Uterus (tissue), 4 donors: ENCODE data around the gene KCNC2. TPM values are rescaled to one million over a fixed set of nuclear protein-coding genes. Genes with fewer than 3 reads are reported as not detected.

Source experiments
- DNase-seq, 2 donors: peaks; one replicate each; pipeline ENCODE4 v3.0.0-alpha.2; 2019 to 2020
- H3K27ac ChIP-seq, 2 donors: fragments of 200-600 bp; sonication (generic); 1 replicate in 1 of 2; 2 replicates in 1 of 2; pipeline ENCODE4 v1.5.1; 2016 to 2018
- H3K27me3 ChIP-seq, 2 donors: fragments of 200-600 bp; sonication (generic); one replicate each; pipeline ENCODE4 v1.5.1; 2018 to 2019; ENCODE audit warnings: control low read depth in 1 of 2
- H3K36me3 ChIP-seq, 2 donors: fragments of 200-600 bp; sonication (generic); one replicate each; pipeline ENCODE4 v1.5.1; 2019; ENCODE audit warnings: control low read depth in 1 of 2
- H3K4me1 ChIP-seq, 2 donors: fragments of 200-600 bp; sonication (generic); one replicate each; pipeline ENCODE4 v1.5.1; 2018 to 2019; ENCODE audit warnings: control low read depth in 1 of 2
- H3K4me3 ChIP-seq, 2 donors: fragments of 200-600 bp; sonication (generic); 1 replicate in 1 of 2; 2 replicates in 1 of 2; pipeline ENCODE4 v1.5.1; 2018 to 2019; ENCODE audit warnings: mild to moderate bottlenecking in 1 of 2
- H3K9me3 ChIP-seq, 2 donors: fragments of 200-600 bp; sonication (generic); one replicate each; pipeline ENCODE4 v1.5.1; 2019; ENCODE audit warnings: control low read depth in 1 of 2
- POLR2A ChIP-seq, 2 donors: fragments of 450-650 bp; IDR thresholded peaks; one replicate each; pipeline ENCODE4 v1.6.1; 2016; ENCODE audit warnings: antibody characterized with exemption in 2 of 2, mild to moderate bottlenecking in 1 of 2, moderate library complexity in 1 of 2
- intact Hi-C: fragments of 100-400 bp; cut with DNase I; formaldehyde crosslinking; loops from one replicate; pipeline ENCODE4 v1.15.1; 2023; ENCODE audit warnings: low total_unique reads
- total RNA-seq, 4 donors: library from RNA; depleted of rRNA in 3 of 4; stranded (reverse); fragments of >200 nt in 3 of 4; gene quantifications; one replicate each; pipeline versions ENCODE4 v1.1.0 to v1.2.4, GENCODE V29; 2014 to 2023
- TF ChIP-seq, protein P1 (sequence below), 4 experiments: fragments of 200-600 bp in 2 of 4; fragments of 450-650 bp in 2 of 4; sonication (generic) in 2 of 4; IDR thresholded peaks; one replicate each; pipeline ENCODE4 v1.5.1; 2016 to 2019; ENCODE audit warnings: antibody characterized with exemption in 4 of 4, mild to moderate bottlenecking in 2 of 4, moderate library complexity in 1 of 4
- donor health status: DM: yes; HTN: yes; CAD: no.

Gene KCNC2
- total RNA-seq, 4 donors from 2014 or later, result 3.6 TPM; not detected in 3

DNA sequence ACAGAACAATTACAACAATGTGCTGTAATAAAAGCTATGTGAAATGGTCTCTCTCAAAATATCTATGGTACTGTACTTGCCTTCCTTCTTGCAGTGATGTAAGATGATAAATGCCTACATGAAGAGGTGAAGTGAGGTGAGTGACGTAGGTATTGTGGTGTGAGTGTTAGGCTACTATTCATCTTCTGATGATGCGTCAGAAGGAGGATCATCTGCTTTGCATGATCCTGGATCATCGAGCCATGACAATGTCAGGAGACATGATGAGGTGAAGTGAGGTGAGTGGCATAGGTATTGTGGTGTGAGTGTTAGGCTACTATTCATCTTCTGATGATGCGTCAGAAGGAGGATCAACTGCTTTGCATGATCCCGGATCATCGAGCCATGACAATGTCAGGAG lies 105.8 kb downstream of the KCNC2 start:
- intact Hi-C loops, result no loop called here
- H3K9me3 ChIP-seq, result no peaks in the 10 kb centered on the region
- TF ChIP-seq, protein P1, sequence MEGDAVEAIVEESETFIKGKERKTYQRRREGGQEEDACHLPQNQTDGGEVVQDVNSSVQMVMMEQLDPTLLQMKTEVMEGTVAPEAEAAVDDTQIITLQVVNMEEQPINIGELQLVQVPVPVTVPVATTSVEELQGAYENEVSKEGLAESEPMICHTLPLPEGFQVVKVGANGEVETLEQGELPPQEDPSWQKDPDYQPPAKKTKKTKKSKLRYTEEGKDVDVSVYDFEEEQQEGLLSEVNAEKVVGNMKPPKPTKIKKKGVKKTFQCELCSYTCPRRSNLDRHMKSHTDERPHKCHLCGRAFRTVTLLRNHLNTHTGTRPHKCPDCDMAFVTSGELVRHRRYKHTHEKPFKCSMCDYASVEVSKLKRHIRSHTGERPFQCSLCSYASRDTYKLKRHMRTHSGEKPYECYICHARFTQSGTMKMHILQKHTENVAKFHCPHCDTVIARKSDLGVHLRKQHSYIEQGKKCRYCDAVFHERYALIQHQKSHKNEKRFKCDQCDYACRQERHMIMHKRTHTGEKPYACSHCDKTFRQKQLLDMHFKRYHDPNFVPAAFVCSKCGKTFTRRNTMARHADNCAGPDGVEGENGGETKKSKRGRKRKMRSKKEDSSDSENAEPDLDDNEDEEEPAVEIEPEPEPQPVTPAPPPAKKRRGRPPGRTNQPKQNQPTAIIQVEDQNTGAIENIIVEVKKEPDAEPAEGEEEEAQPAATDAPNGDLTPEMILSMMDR (IDR thresholded peaks at IDR 0.05), result no peak
- no peak for TF ChIP-seq POLR2A (IDR thresholded peaks at IDR 0.05)
- H3K27me3 ChIP-seq, result no peaks in the 10 kb centered on the region
- no peaks in the 10 kb centered on the region for H3K36me3 ChIP-seq
- H3K4me3 ChIP-seq, result no peak overlapping the region
- H3K27ac ChIP-seq, result no peak overlapping the region
- no peak for DNase-seq
- H3K4me1 ChIP-seq, result no peaks in the 10 kb centered on the region

DNA sequence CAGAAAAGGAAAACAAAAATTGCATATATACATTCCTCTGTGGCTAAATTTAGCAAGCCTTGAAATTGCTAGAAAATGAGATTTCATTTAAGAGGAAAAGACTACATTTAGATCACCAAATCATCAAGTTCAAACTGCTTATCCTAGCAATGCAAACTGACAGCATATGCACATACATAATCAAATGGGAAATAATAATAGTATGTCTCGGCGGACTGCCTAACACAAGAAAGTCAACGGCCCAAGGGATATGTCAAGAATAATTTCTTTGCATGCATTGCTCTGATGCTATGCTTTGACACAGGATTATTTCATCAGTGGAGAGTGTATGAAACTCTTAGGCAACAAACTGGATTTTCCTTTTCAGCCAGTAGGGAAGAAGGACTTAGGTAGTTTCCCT lies 107.9 kb downstream of the KCNC2 start:
- TF ChIP-seq, protein P1 (IDR thresholded peaks at IDR 0.05), result no peak
- no peak for TF ChIP-seq POLR2A (IDR thresholded peaks at IDR 0.05)
- H3K27ac ChIP-seq, result no peak overlapping the region
- H3K27me3 ChIP-seq, result no peaks in the 10 kb centered on the region
- no peaks in the 10 kb centered on the region for H3K9me3 ChIP-seq
- H3K4me3 ChIP-seq, result no peak overlapping the region
- intact Hi-C loops, result no loop called here
- H3K36me3 ChIP-seq, result no peaks in the 10 kb centered on the region
- no peaks in the 10 kb centered on the region for H3K4me1 ChIP-seq
- no peak for DNase-seq

DNA sequence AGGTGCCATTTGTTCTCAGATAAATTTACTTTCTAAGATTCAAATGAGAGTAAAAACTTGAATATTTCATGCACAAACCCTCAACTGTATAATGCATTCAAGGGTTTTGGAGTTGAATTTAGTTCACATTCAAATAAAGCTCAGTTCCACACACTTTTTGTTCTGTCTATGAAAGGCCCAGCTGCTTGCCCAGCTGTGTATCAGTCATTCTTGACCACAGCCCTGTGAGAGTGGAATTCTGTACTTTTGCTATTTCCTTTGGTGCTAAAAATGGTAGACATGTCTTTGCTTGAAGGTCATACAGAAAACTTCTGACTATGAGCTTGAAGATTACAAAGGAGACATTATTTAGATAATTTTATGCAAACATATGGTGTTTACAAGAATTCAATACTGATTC lies 110.4 kb downstream of the KCNC2 start:
- H3K36me3 ChIP-seq, result no peaks in the 10 kb centered on the region
- intact Hi-C loops, result no loop called here
- no peaks in the 10 kb centered on the region for H3K9me3 ChIP-seq
- TF ChIP-seq, protein P1 (IDR thresholded peaks at IDR 0.05), result no peak
- TF ChIP-seq POLR2A (IDR thresholded peaks at IDR 0.05), result no peak
- no peaks in the 10 kb centered on the region for H3K27me3 ChIP-seq
- no peak overlapping the region for H3K4me3 ChIP-seq
- H3K4me1 ChIP-seq, result no peaks in the 10 kb centered on the region
- no peak for DNase-seq
- no peak overlapping the region for H3K27ac ChIP-seq

DNA sequence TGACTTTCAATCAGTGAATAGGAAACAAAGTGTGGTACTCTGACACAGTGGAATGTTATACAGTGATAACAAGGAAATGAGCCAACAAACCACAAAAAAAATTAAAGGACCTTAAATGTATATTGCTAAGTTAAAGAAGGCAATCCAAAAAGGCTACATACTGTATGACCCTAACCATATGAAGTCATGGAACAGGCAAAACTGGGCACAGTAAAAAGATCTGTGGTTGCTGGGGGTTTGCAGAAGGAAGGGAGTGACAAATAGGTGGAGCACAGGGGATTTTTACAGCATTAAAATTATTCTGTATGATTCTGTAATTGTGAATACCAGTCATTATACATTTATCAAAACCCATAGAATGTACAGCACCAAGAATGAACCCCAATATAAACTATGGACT lies 112.6 kb downstream of the KCNC2 start:
- DNase-seq, result no peak
- intact Hi-C loops, result no loop called here
- Histone ChIP-seq H3K9me3 (no peaks in the 10 kb centered on the region), H3K4me1 (no peaks in the 10 kb centered on the region), H3K27ac (no peak overlapping the region), H3K36me3 (no peaks in the 10 kb centered on the region), H3K4me3 (no peak overlapping the region), H3K27me3 (no peaks in the 10 kb centered on the region)
- TF ChIP-seq, protein P1 (IDR thresholded peaks at IDR 0.05), result no peak
- TF ChIP-seq POLR2A (IDR thresholded peaks at IDR 0.05), result no peak

DNA sequence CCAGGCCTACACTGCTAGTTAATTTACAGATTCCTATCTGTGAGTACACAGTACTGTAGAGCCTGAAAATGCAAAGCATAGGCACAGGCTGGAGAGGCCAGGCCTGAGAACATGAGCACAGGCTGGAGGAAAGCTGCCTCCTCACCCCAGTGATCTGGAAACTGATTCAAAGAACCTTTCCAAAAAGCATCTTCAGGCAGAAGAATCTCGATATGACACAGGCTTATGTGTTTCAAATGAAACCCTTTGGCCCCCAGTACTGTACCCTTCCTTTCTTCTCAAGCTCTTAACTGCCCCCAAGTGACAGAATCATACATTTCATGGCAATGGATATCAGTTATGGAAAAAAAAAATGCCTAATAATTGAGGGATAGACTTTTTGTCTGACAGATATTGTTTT lies 122.0 kb downstream of the KCNC2 start:
- DNase-seq, result no peak
- Histone ChIP-seq H3K9me3 (no peaks in the 10 kb centered on the region), H3K4me1 (no peaks in the 10 kb centered on the region), H3K36me3 (no peaks in the 10 kb centered on the region), H3K27me3 (no peaks in the 10 kb centered on the region), H3K27ac (no peak overlapping the region), H3K4me3 (no peak overlapping the region)
- TF ChIP-seq POLR2A (IDR thresholded peaks at IDR 0.05), result no peak
- TF ChIP-seq, protein P1 (IDR thresholded peaks at IDR 0.05), result no peak
- intact Hi-C loops, result no loop called here
